Uterus (tissue), 2 donors: ENCODE results near the gene TOR1A.

Experiments
- POLR2A ChIP-seq, 2 donors: fragments of 450-650 bp; IDR thresholded peaks; one replicate each; pipeline ENCODE4 v1.6.1; 2016; ENCODE audit warnings: antibody characterized with exemption in 2 of 2, mild to moderate bottlenecking in 1 of 2, moderate library complexity in 1 of 2
- TF ChIP-seq, protein P1 (sequence below), 4 experiments: fragments of 200-600 bp in 2 of 4; fragments of 450-650 bp in 2 of 4; sonication (generic) in 2 of 4; IDR thresholded peaks; one replicate each; pipeline ENCODE4 v1.5.1; 2016 to 2019; ENCODE audit warnings: antibody characterized with exemption in 4 of 4, mild to moderate bottlenecking in 2 of 4, moderate library complexity in 1 of 4

DNA sequence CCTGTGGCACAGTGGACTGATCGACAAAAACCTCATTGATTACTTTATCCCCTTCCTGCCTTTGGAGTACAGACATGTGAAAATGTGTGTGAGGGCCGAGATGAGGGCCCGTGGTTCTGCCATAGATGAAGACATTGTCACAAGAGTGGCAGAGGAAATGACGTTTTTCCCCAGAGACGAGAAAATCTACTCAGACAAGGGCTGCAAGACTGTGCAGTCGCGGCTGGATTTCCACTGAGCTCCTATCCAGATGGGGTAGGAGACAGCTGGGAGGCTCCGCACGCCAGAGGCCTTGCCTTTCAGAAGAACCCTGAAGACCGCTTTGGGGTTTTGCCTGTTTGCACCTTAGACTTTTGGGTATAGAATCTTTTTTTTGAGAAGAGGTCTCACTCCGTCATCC lies 14.6 kb downstream of the TOR1A start:
- TF ChIP-seq, protein P1, sequence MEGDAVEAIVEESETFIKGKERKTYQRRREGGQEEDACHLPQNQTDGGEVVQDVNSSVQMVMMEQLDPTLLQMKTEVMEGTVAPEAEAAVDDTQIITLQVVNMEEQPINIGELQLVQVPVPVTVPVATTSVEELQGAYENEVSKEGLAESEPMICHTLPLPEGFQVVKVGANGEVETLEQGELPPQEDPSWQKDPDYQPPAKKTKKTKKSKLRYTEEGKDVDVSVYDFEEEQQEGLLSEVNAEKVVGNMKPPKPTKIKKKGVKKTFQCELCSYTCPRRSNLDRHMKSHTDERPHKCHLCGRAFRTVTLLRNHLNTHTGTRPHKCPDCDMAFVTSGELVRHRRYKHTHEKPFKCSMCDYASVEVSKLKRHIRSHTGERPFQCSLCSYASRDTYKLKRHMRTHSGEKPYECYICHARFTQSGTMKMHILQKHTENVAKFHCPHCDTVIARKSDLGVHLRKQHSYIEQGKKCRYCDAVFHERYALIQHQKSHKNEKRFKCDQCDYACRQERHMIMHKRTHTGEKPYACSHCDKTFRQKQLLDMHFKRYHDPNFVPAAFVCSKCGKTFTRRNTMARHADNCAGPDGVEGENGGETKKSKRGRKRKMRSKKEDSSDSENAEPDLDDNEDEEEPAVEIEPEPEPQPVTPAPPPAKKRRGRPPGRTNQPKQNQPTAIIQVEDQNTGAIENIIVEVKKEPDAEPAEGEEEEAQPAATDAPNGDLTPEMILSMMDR (IDR thresholded peaks at IDR 0.05) = no peak
- TF ChIP-seq POLR2A (IDR thresholded peaks at IDR 0.05) = no peak
